HG03039 (cell line): ENCODE results near the gene ST6GALNAC5.

ENCODE experiments used
- ATAC-seq: cut with Tn5 transposase; IDR thresholded peaks from one replicate; pipeline ENCODE4 v1.9.1; 2021; ENCODE audit warnings: mild to moderate bottlenecking, moderate library complexity; ENCODE audit not compliant: unreplicated experiment

ST6GALNAC5 gene

GRCh38 chr1:77096496-77097255, 229.4 kb downstream of the ST6GALNAC5 start:
- no peak for ATAC-seq

- ATAC-seq = no peak
These were observed 233.6 kb downstream of the ST6GALNAC5 start for GRCh38 chr1:77100875-77101274.

GRCh38 chr1:77103486-77103885, 236.2 kb downstream of the ST6GALNAC5 start:
- ATAC-seq = no peak

- no peak for ATAC-seq
These were observed 237.4 kb downstream of the ST6GALNAC5 start for GRCh38 chr1:77104672-77105071.
